Suprapubic skin (tissue), 4 donors: ENCODE measurements around the gene TRIM26. TPM values are rescaled to one million over a fixed set of nuclear protein-coding genes. Genes with fewer than 3 reads are reported as not detected.

Experiments
- DNase-seq, 2 donors: peaks; one replicate each; pipeline ENCODE4 v3.0.0-alpha.2; 2019; ENCODE audit warnings: low spot score in 2 of 2
- H3K27ac ChIP-seq: fragments of 200-600 bp; sonication (generic); one replicate; pipeline ENCODE4 v1.5.1; 2019
- H3K27me3 ChIP-seq: fragments of 200-600 bp; sonication (generic); one replicate; pipeline ENCODE4 v1.5.1; 2019
- H3K36me3 ChIP-seq: fragments of 200-600 bp; sonication (generic); one replicate; pipeline ENCODE4 v1.5.1; 2019
- H3K4me1 ChIP-seq: fragments of 200-600 bp; sonication (generic); one replicate; pipeline ENCODE4 v1.5.1; 2019
- H3K4me3 ChIP-seq: fragments of 200-600 bp; sonication (generic); one replicate; pipeline ENCODE4 v1.5.1; 2019; ENCODE audit warnings: mild to moderate bottlenecking
- H3K9me3 ChIP-seq: fragments of 200-600 bp; sonication (generic); one replicate; pipeline ENCODE4 v1.5.1; 2019
- CTCF ChIP-seq, 2 donors: fragments of 200-600 bp in 1 of 2; fragments of 450-650 bp in 1 of 2; sonication (generic) in 1 of 2; IDR thresholded peaks; one replicate each; pipeline ENCODE4 v1.5.1; 2016 to 2019; ENCODE audit warnings: antibody characterized with exemption in 2 of 2, mild to moderate bottlenecking in 1 of 2, moderate library complexity in 1 of 2
- EP300 ChIP-seq: sonication (generic); formaldehyde crosslinking; IDR thresholded peaks from one replicate; pipeline ENCODE4 v1.6.1; 2017; ENCODE audit warnings: antibody characterized with exemption
- POLR2A ChIP-seq, 2 donors: fragments of 450-650 bp; IDR thresholded peaks; one replicate each; pipeline ENCODE4 v1.6.1; 2017; ENCODE audit warnings: antibody characterized with exemption in 2 of 2, mild to moderate bottlenecking in 2 of 2, moderate library complexity in 2 of 2
- POLR2AphosphoS5 ChIP-seq, 3 donors: sonication (generic); formaldehyde crosslinking; IDR thresholded peaks; one replicate each; pipeline ENCODE4 v1.6.1; 2017; ENCODE audit warnings: antibody characterized with exemption in 3 of 3
- WGBS: methylation state at CpG from one replicate; pipeline ENCODE4 v1.1.5; 2018; 5-methylcytosine and 5-hydroxymethylcytosine counted together
- total RNA-seq, 4 donors: library from RNA; depleted of rRNA; stranded (reverse); fragments of >200 nt; gene quantifications; one replicate each; pipeline ENCODE4 v1.1.0, GENCODE V29; 2016

Gene TRIM26
- total RNA-seq, 4 donors from 2014 or later, result 61.3 to 79.0 (median 72.5) TPM

- no peak for DNase-seq
- Histone ChIP-seq H3K27me3 (peaks cover 37% of the 10 kb centered on the region), H3K27ac (no peak overlapping the region), H3K9me3 (peaks cover 6% of the 10 kb centered on the region), H3K4me1 (no peaks in the 10 kb centered on the region), H3K4me3 (no peak overlapping the region), H3K36me3 (no peaks in the 10 kb centered on the region)
- WGBS, result 96% methylated on average over 1 of the region's 1 CpG
- no peak for TF ChIP-seq POLR2AphosphoS5 (IDR thresholded peaks at IDR 0.05)
- no peak for TF ChIP-seq CTCF (IDR thresholded peaks at IDR 0.05)
- TF ChIP-seq POLR2A (IDR thresholded peaks at IDR 0.05), result no peak
- TF ChIP-seq EP300, result no peak
Observed at GRCh38 chr6:30178837-30179236, 34.4 kb downstream of the TRIM26 start.

- peaks cover 11% of the 10 kb centered on the region for H3K4me1 ChIP-seq
- peaks cover 68% of the 10 kb centered on the region for H3K27me3 ChIP-seq
- DNase-seq, result no peak
- H3K36me3 ChIP-seq, result no peaks in the 10 kb centered on the region
- H3K27ac ChIP-seq, result no peak overlapping the region
- H3K9me3 ChIP-seq, result peaks cover 6% of the 10 kb centered on the region
- H3K4me3 ChIP-seq, result no peak overlapping the region
- TF ChIP-seq CTCF (IDR thresholded peaks at IDR 0.05), result no peak
- TF ChIP-seq POLR2A (IDR thresholded peaks at IDR 0.05), result no peak
- TF ChIP-seq EP300, result no peak
- TF ChIP-seq POLR2AphosphoS5 (IDR thresholded peaks at IDR 0.05), result no peak
- WGBS, result 79% methylated on average over 2 of the region's 2 CpGs
Observed at GRCh38 chr6:30175765-30176164, 37.4 kb downstream of the TRIM26 start.

GRCh38 chr6:30172681-30173080 lies 40.5 kb downstream of the TRIM26 start:
- Histone ChIP-seq H3K4me1 (peaks cover 11% of the 10 kb centered on the region), H3K27me3 (peaks cover 68% of the 10 kb centered on the region), H3K27ac (no peak overlapping the region), H3K4me3 (no peak overlapping the region), H3K9me3 (no peaks in the 10 kb centered on the region), H3K36me3 (no peaks in the 10 kb centered on the region)
- WGBS, result 74% methylated on average over 4 of the region's 4 CpGs
- TF ChIP-seq POLR2AphosphoS5 (IDR thresholded peaks at IDR 0.05) (no peak), CTCF (IDR thresholded peaks at IDR 0.05) (no peak), POLR2A (IDR thresholded peaks at IDR 0.05) (no peak)
- DNase-seq, result no peak

GRCh38 chr6:30171677-30172471 lies 41.3 kb downstream of the TRIM26 start:
- Histone ChIP-seq H3K4me1 (peaks cover 11% of the 10 kb centered on the region), H3K36me3 (no peaks in the 10 kb centered on the region), H3K4me3 (peak overlapping the region; percentile 6), H3K27ac (no peak overlapping the region), H3K27me3 (peaks cover 76% of the 10 kb centered on the region), H3K9me3 (no peaks in the 10 kb centered on the region)
- no peak for DNase-seq
- WGBS, result 11% methylated on average over 41 of the region's 62 CpGs
- no peak for TF ChIP-seq EP300
- no peak for TF ChIP-seq POLR2A (IDR thresholded peaks at IDR 0.05)
- no peak for TF ChIP-seq POLR2AphosphoS5 (IDR thresholded peaks at IDR 0.05)
- TF ChIP-seq CTCF (IDR thresholded peaks at IDR 0.05), result no peak

GRCh38 chr6:30169658-30170614 lies 43.3 kb downstream of the TRIM26 start:
- H3K9me3 ChIP-seq, result no peaks in the 10 kb centered on the region
- peaks cover 66% of the 10 kb centered on the region for H3K27me3 ChIP-seq
- H3K27ac ChIP-seq, result no peak overlapping the region
- WGBS, result 21% methylated on average over 7 of the region's 7 CpGs
- DNase-seq, result no peak
- H3K4me3 ChIP-seq, result no peak overlapping the region
- H3K4me1 ChIP-seq, result peaks cover 11% of the 10 kb centered on the region
- no peaks in the 10 kb centered on the region for H3K36me3 ChIP-seq
- peak; percentile 44 to 66 for TF ChIP-seq CTCF (IDR thresholded peaks at IDR 0.05)
- TF ChIP-seq EP300, result no peak
- no peak for TF ChIP-seq POLR2AphosphoS5 (IDR thresholded peaks at IDR 0.05)
